ENCODE data around the gene CREB3L1. TPM values are rescaled to one million over a fixed set of nuclear protein-coding genes. Genes with fewer than 3 reads are reported as not detected.

Gene CREB3L1
- total RNA-seq, 2 donors from 2014 or later, result 8.8 to 9.9 TPM

DNA sequence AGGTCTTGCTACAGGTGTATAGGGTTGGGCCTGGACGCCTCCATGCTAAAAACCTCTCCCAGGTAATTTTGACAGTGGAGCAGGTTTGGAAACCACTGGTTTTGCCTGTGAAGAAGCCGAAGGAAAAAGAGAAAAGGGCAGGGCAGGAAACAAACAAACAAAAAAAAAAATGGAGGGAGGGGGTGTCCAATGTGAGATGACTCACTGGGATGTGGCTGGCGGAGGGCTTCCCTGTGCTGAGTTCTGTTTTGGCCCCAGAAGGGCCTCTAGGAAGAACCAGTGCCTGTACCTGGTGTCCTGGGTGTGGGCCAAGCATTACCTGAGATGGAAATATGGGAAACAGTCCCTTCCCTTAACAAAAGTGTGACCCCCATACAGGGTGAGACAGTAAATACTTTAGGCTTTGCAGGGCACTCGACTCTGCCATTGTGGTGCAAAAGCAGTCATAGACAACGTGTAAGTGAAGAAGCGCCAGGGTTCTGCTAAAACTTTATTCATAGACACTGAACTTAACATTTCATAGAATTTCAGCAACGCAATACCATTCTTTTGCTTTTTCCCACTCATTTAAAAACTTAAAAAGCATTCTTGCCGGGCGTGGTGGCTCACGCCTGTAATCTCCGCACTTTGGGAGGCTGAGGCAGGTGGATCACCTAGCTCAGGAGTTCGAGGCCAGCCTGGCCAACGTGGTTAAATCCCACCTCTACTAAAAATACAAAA is 60.3 kb downstream of the CREB3L1 start:
- Histone ChIP-seq H3K36me3 (ENCODE audit: control insufficient read depth, insufficient read depth, low read length) (no peaks in the 10 kb centered on the region), H3K9ac (ENCODE audit: extremely low read depth, low read length, poor library complexity, severe bottlenecking) (no peak overlapping the region), H3K9me3 (ENCODE audit: control insufficient read depth, low read length) (no peaks in the 10 kb centered on the region), H3K4me3 (ENCODE audit: low read length) (no peak overlapping the region), H3K27me3 (ENCODE audit: control insufficient read depth, insufficient read depth, low read length, poor library complexity, severe bottlenecking) (peaks cover 41% of the 10 kb centered on the region), H3K27ac (ENCODE audit: low read depth, low read length) (no peak overlapping the region), H3K4me1 (ENCODE audit: control insufficient read depth, insufficient read depth, low read length) (peaks cover 14% of the 10 kb centered on the region)
- no peak for DNase-seq
- Mint-ChIP-seq H3K27me3 (ENCODE audit: insufficient read depth) (peaks cover 65% of the 10 kb centered on the region), H3K36me3 (ENCODE audit: low read depth) (no peaks in the 10 kb centered on the region), H3K27ac (no peak overlapping the region), H3K9me3 (no peaks in the 10 kb centered on the region), H3K4me3 (no peak overlapping the region), H3K4me1 (peaks cover 37% of the 10 kb centered on the region)
- 85 to 87% methylated on average over 11 to 13 of the region's 13 CpGs for WGBS, 2 experiments (ENCODE audit: insufficient coverage in 1 of 2, insufficient read length in 1 of 2)
- TF ChIP-seq CTCF (conservative IDR thresholded peaks at IDR 0.05), result no peak

DNA sequence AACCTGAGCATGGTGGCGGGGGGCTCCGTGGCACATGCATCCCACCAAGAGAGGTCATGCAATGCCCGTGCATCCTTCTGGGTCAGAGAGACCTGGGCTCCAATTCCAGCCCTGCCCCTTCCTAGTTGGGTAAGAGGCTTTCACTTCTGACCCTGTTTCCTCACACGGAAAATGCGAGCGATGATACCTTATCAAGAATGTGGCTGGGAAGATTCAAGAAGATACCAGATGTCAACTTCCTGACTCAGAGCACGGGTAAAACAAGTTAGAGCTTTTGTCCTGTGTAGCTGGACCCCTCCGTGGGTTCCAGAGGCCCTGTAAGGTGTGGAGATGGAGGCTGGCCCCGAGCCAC is 61.1 kb downstream of the CREB3L1 start:
- Histone ChIP-seq H3K4me3 (ENCODE audit: low read length) (peak overlapping the region; percentile 69), H3K27me3 (ENCODE audit: control insufficient read depth, insufficient read depth, low read length, poor library complexity, severe bottlenecking) (peaks cover 32% of the 10 kb centered on the region), H3K36me3 (ENCODE audit: control insufficient read depth, insufficient read depth, low read length) (no peaks in the 10 kb centered on the region), H3K9me3 (ENCODE audit: control insufficient read depth, low read length) (no peaks in the 10 kb centered on the region), H3K27ac (ENCODE audit: low read depth, low read length) (peak overlapping the region; percentile 15), H3K9ac (ENCODE audit: extremely low read depth, low read length, poor library complexity, severe bottlenecking) (no peak overlapping the region), H3K4me1 (ENCODE audit: control insufficient read depth, insufficient read depth, low read length) (peaks cover 14% of the 10 kb centered on the region)
- no peak for TF ChIP-seq CTCF (conservative IDR thresholded peaks at IDR 0.05)
- Mint-ChIP-seq H3K4me1 (peaks cover 41% of the 10 kb centered on the region), H3K4me3 (peak overlapping the region; percentile 51), H3K27me3 (ENCODE audit: insufficient read depth) (peaks cover 59% of the 10 kb centered on the region), H3K9me3 (no peaks in the 10 kb centered on the region), H3K36me3 (ENCODE audit: low read depth) (no peaks in the 10 kb centered on the region), H3K27ac (peak overlapping the region; percentile 84)
- WGBS, 2 experiments (ENCODE audit: insufficient coverage in 1 of 2, insufficient read length in 1 of 2), result 32 to 46% methylated on average over 7 to 9 of the region's 9 CpGs
- no peak for DNase-seq

GRCh38 chr11:46338988-46339666 is 61.7 kb downstream of the CREB3L1 start:
- Histone ChIP-seq H3K27ac (ENCODE audit: low read depth, low read length) (peak overlapping the region; percentile 15), H3K4me3 (ENCODE audit: low read length) (peak overlapping the region; percentile 69), H3K27me3 (ENCODE audit: control insufficient read depth, insufficient read depth, low read length, poor library complexity, severe bottlenecking) (peaks cover 27% of the 10 kb centered on the region), H3K4me1 (ENCODE audit: control insufficient read depth, insufficient read depth, low read length) (peaks cover 14% of the 10 kb centered on the region), H3K9me3 (ENCODE audit: control insufficient read depth, low read length) (no peaks in the 10 kb centered on the region), H3K36me3 (ENCODE audit: control insufficient read depth, insufficient read depth, low read length) (no peaks in the 10 kb centered on the region), H3K9ac (ENCODE audit: extremely low read depth, low read length, poor library complexity, severe bottlenecking) (peak overlapping the region; percentile 8)
- peak; percentile 91 for DNase-seq
- H3K4me1 Mint-ChIP-seq, result peaks cover 43% of the 10 kb centered on the region
- H3K4me3 Mint-ChIP-seq, result peak overlapping the region; percentile 51
- H3K9me3 Mint-ChIP-seq, result no peaks in the 10 kb centered on the region
- peaks cover 54% of the 10 kb centered on the region for H3K27me3 Mint-ChIP-seq (ENCODE audit: insufficient read depth)
- H3K36me3 Mint-ChIP-seq (ENCODE audit: low read depth), result no peaks in the 10 kb centered on the region
- 15 to 24% methylated on average over 5 to 16 of the region's 16 CpGs for WGBS, 2 experiments (ENCODE audit: insufficient coverage in 1 of 2, insufficient read length in 1 of 2)
- TF ChIP-seq CTCF (conservative IDR thresholded peaks at IDR 0.05), result no peak
- H3K27ac Mint-ChIP-seq, result peak overlapping the region; percentile 84

Data from endodermal cell (in vitro differentiated cells).